Measurements from ENCODE around the gene GRB7. TPM values are rescaled to one million over a fixed set of nuclear protein-coding genes. Genes with fewer than 3 reads are reported as not detected.

GRB7 gene
- polyA plus RNA-seq, 1 donor (not counting 4 experiments of a cell fraction or from before 2014, with no cell fraction given) = 4.2 TPM

- no peak overlapping the region for H3K4me2 ChIP-seq (ENCODE audit: control insufficient read depth, extremely low read depth, insufficient read depth, low read depth, low read length)
- H4K20me1 ChIP-seq (ENCODE audit: control insufficient read depth, extremely low read depth, insufficient read depth, low read length) = no peaks in the 10 kb centered on the region
- FAIRE-seq (no peak), DNase-seq (ENCODE audit: low read depth, low spot score) (no peak)
- no peaks in the 10 kb centered on the region for H3K27me3 ChIP-seq (ENCODE audit: control insufficient read depth, extremely low read depth, insufficient read depth, low read length)
- TF ChIP-seq CTCF (optimal IDR thresholded peaks at IDR 0.05 in 1 of 3, IDR thresholded peaks at IDR 0.05 in 1 of 3, conservative IDR thresholded peaks at IDR 0.05 in 1 of 3; ENCODE audit: extremely low read depth in 1 of 3, insufficient read depth in 2 of 3, low read length in 3 of 3) (no peak), EZH2 (IDR thresholded peaks at IDR 0.05; ENCODE audit: low read length) (no peak)
- no peaks in the 10 kb centered on the region for H3K9me3 ChIP-seq (ENCODE audit: control insufficient read depth, low read depth, low read length)
- no peak overlapping the region for H3K4me3 ChIP-seq (ENCODE audit: control insufficient read depth in 2 of 3, extremely low read depth in 1 of 3, insufficient read depth in 2 of 3, low read depth in 1 of 3, low read length in 3 of 3)
- peaks cover 40% of the 10 kb centered on the region for H3K4me1 ChIP-seq (ENCODE audit: control insufficient read depth, extremely low read depth, insufficient read depth, low read length)
- peaks cover 4% of the 10 kb centered on the region for H3K9me1 ChIP-seq (ENCODE audit: control insufficient read depth, extremely low read depth, insufficient read depth, low read length)
- H3K27ac ChIP-seq (ENCODE audit: control insufficient read depth, insufficient read depth, low read length) = no peak overlapping the region
- H2AFZ ChIP-seq (ENCODE audit: control insufficient read depth, low read length) = no peak overlapping the region
- dilution Hi-C loops (cut with MboI; ENCODE audit: extremely low pct_ligation_motif_present, low sequenced_read_pairs) = no loop called here
- H3K36me3 ChIP-seq (ENCODE audit: control insufficient read depth in 2 of 2, extremely low read depth in 1 of 2, insufficient read depth in 2 of 2, low read length in 2 of 2) = peaks cover 0 to 13% of the 10 kb centered on the region in 2 experiments
- H3K9ac ChIP-seq (ENCODE audit: control insufficient read depth, extremely low read depth, insufficient read depth, low read length) = no peak overlapping the region
- H3K79me2 ChIP-seq (ENCODE audit: control insufficient read depth, insufficient read depth, low read length) = peaks cover 22% of the 10 kb centered on the region
These were observed 33.8 kb upstream of the GRB7 start for GRCh38 chr17:39703913-39704312.

- no peak overlapping the region for H3K27ac ChIP-seq (ENCODE audit: control insufficient read depth, insufficient read depth, low read length)
- no peaks in the 10 kb centered on the region for H3K27me3 ChIP-seq (ENCODE audit: control insufficient read depth, extremely low read depth, insufficient read depth, low read length)
- H3K9me3 ChIP-seq (ENCODE audit: control insufficient read depth, low read depth, low read length) = no peaks in the 10 kb centered on the region
- H3K79me2 ChIP-seq (ENCODE audit: control insufficient read depth, insufficient read depth, low read length) = peaks cover 22% of the 10 kb centered on the region
- H3K4me1 ChIP-seq (ENCODE audit: control insufficient read depth, extremely low read depth, insufficient read depth, low read length) = peaks cover 34% of the 10 kb centered on the region
- peaks cover 4% of the 10 kb centered on the region for H3K9me1 ChIP-seq (ENCODE audit: control insufficient read depth, extremely low read depth, insufficient read depth, low read length)
- H3K36me3 ChIP-seq (ENCODE audit: control insufficient read depth in 2 of 2, extremely low read depth in 1 of 2, insufficient read depth in 2 of 2, low read length in 2 of 2) = peaks cover 0 to 24% of the 10 kb centered on the region in 2 experiments
- TF ChIP-seq EZH2 (IDR thresholded peaks at IDR 0.05; ENCODE audit: low read length) (no peak), CTCF (optimal IDR thresholded peaks at IDR 0.05 in 1 of 3, IDR thresholded peaks at IDR 0.05 in 1 of 3, conservative IDR thresholded peaks at IDR 0.05 in 1 of 3; ENCODE audit: extremely low read depth in 1 of 3, insufficient read depth in 2 of 3, low read length in 3 of 3) (peak; percentile 43 to 77 (median 62))
- dilution Hi-C loops (cut with MboI; ENCODE audit: extremely low pct_ligation_motif_present, low sequenced_read_pairs) = no loop called here
- no peak overlapping the region for H3K9ac ChIP-seq (ENCODE audit: control insufficient read depth, extremely low read depth, insufficient read depth, low read length)
- DNase-seq (ENCODE audit: low read depth, low spot score) = no peak
- H2AFZ ChIP-seq (ENCODE audit: control insufficient read depth, low read length) = no peak overlapping the region
- H3K4me3 ChIP-seq (ENCODE audit: control insufficient read depth in 2 of 3, extremely low read depth in 1 of 3, insufficient read depth in 2 of 3, low read depth in 1 of 3, low read length in 3 of 3) = no peak overlapping the region
- no peaks in the 10 kb centered on the region for H4K20me1 ChIP-seq (ENCODE audit: control insufficient read depth, extremely low read depth, insufficient read depth, low read length)
- peak overlapping the region; percentile 68 for H3K4me2 ChIP-seq (ENCODE audit: control insufficient read depth, extremely low read depth, insufficient read depth, low read depth, low read length)
- FAIRE-seq = peak; percentile 26
These were observed 32.8 kb upstream of the GRB7 start for GRCh38 chr17:39704821-39705551.
